Kasumi-1 (cell line): ENCODE results near the gene MELTF.

Experiments
- DNase-seq, 2 experiments: peaks; one replicate each; lab custom pipeline; 2025; lab: John Stamatoyannopoulos, UW

The MELTF gene

DNA sequence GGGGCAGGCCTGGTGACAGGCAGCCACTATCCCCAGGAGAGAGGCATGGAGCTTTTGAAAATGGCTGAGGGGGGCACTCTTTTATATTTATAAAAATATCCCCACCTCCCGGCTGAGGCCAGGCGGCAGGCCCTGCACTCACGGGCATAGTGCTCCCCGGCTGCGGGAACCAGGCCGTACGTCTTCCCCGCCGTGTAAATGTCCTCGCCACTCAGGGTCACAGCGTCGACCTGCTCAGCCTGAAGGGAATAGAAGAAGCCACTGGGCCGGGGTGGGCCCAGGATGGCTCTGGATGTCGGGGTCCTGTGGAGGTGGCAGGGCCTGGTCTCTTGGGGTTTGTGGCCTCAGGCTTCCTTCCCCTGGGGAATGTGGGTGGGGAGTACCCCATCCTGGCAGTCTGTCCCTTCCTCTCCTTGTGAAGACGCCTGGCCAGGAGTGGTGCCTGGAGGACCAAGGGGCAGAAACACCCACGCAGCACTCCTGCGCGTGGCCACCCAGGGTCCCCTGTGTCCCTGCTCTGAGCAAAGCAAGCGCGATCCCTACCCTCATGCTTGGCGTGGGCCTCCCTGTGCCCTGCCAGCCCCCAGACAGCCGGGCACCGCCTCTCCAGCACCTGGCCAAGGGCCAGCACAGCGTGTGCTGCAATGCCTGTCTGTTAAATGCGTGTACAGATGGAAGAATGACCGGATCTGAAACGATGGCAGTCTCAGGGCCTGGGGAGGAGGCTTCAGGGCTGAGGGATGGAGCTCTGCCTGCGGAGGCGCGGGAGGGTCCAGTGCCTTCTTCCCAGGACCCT is 18.9 kb downstream of the MELTF start:
- no peak for DNase-seq

DNA sequence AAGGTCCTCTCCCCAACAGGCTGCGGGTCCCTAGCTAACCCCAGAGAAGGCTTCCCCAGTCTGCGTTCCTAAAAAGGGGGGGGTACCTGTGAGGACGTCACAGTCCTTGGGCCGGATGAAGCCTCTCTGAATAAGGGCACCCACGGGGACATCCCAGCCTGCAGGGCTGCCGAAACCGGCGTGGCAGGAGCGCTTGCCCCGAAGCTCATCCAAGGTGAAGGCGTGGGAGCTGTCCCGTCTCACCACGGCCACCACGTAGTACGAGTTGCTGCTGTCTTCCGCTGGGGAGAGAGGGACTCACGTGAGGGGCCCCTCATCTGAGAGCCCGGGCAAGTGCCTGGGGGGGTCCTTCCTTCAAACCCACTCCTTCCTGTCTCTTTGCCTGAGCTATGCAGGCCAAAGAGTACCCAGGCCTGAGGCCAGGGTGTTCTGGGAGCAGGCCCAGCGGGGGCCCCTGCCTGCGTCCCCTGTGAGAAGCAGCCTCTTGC is 20.0 kb downstream of the MELTF start:
- no peak for DNase-seq

DNA sequence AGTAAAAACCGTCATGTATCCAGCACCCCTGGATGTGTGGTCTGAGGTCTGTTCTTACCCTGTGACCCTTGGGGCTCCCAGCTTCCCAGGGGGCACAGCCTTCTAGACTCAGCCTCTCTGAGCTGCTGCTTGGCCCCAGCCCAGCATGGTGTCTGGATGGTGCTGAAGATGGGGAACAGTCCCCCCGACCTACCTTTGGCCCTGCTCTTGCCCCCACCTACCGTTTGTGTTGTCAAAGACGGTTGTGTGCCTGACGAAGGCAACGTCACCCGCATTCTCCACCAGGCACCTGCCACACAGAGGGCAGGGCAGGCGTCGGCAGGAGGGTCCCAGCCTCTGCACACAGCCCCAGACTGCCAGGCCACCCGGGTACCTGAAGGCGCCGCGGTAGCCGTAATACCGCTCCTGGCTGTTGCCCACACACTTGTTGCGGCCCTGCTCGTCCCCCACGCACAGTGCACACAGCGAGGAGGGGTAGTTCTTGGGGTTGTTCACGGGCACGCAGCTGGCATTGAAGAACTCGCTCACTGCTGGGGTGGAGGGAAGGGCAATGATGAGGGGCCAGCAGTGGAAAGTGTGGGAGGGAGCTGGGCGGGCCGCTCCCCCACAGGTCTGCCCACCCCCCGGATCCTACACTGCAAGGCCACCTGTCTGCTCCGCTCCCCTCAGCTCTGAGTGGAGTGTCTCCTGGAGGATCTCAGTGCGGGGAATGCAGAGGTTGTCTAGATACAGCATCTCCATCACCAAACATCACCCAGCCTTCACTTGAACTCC is 21.0 kb downstream of the MELTF start:
- no peak for DNase-seq

DNA sequence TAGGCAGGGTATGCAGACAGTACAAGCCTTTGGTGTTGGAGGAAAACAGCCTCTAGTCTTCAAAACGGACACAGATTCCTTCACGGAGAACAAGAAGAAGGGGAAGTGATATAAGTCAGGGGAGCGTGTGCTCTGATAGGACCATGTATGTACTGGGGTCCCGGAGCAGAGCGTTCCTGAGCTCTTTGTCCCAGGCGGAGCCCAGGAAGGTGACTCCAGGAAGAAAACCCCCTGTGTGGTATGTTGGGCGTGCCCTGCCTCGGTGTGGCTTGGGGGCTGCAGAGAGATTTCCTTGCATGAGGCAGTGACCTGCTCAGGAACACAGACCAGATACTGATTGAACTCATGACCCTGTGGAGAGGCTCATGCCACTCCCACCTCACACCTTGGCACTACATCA is 21.7 kb downstream of the MELTF start:
- no peak for DNase-seq

DNA sequence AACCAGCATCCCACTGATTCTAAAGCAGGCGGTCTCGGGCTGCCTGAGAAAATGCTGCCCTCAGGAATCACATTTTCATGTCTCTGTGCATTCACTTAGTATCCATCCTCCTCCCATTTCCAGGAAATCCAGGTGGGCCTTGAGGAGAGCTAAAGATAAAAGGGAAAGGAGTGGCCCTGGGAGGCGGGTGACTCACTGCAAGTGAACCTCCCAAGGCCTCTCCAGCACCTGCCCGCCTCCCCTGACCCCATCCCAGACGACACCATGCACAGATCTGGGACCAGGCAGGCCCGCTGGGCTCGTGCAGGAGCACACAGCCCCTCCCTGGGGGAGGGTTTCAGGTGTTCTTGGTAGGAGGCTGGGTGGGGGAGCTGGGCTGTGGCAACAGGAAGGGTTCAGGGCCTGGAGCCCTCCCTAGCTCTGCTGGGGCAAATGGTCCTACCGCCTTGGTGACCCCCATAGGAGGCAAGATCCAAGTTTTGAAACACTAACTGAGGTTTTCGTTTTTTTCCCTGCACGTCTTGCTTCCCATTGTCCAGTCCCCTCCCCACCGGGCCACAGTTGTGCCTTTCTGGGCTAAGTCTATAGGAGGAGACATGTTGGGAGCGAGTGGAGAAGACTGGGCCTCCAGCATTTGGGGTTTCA is 22.2 kb downstream of the MELTF start:
- DNase-seq: no peak

DNA sequence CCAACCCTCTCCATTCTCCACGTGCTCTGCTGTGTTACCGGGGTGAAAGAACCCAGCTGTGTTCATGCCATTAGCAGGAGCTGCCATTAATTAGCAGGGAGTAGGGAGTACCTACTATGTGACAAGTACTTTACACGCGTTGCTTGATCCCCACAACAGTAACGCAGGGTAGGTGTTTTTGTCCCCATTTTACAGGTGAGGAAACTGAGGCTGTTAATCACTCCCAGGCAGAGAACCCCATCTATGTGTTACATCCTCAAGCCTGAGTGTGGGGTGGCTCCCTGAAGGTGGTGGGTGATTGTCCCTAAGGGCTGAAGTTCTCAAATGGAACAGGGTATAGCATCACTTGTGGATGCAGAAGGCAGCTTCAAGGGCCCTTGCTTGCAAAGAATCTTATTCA is 22.8 kb downstream of the MELTF start:
- DNase-seq: no peak

DNA sequence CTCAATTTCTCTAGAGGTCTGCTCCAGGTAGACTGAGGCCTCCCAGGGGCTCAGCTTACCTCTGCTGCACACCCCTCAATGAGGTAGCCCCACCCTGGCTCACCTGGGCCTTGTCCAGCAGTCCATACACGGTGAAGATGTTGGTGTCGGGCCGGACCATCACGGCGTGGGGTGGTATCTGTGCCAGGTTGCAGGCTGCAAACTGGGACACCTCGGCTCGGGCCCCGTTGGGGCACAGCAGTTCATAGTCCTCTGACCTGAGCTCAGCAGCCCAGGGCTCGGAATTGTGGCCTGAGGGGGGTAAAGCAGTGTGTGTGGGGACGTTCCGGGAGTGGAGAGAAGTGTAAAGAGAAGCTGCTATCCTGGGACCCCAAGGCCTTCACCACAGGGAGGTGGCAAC is 23.2 kb downstream of the MELTF start:
- DNase-seq: no peak

DNA sequence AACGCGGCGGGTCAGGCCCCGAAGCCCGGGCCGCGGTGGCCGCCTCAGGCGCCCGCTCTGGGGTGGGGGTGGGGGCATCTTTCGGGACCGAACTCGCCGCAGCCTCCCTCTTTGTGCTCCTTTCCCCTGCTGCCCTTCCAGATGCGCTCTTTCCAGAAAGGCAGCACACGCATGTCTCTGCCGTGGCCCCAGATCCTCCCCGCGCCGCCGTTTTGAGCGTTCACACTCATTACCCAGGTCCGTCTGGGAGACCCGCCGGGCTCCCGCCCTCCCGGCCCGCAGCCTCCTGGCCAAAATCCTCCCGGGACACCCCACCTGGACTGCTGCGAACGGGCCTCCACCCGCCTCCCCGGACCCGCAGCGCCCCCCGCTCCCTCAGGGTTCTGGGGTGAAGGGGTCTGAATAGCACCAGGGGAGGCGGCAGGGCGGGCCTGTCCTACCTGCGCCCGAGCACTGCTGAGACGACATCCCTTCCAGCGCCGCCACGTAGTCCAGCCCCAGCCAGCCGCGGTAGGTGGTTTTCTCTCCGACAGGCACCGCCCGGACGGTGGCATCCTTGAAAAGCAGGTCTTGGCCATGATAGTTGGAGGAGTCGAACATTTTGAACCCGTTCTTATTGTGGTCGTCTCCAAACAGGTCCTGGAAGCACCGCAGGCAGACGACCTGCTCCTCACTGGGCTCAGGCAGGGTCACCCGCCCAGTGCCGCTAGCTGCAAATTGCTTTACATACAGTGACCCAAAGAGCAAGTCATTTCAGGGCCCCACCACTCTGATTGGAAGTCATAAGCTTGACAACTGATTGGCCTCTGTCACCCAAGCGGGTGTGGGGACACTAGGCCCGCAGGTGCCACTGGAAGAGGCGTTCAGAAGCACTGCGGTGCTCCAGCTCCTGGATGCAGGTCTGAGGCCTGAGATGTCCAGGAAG is 25.9 kb downstream of the MELTF start:
- no peak for DNase-seq

DNA sequence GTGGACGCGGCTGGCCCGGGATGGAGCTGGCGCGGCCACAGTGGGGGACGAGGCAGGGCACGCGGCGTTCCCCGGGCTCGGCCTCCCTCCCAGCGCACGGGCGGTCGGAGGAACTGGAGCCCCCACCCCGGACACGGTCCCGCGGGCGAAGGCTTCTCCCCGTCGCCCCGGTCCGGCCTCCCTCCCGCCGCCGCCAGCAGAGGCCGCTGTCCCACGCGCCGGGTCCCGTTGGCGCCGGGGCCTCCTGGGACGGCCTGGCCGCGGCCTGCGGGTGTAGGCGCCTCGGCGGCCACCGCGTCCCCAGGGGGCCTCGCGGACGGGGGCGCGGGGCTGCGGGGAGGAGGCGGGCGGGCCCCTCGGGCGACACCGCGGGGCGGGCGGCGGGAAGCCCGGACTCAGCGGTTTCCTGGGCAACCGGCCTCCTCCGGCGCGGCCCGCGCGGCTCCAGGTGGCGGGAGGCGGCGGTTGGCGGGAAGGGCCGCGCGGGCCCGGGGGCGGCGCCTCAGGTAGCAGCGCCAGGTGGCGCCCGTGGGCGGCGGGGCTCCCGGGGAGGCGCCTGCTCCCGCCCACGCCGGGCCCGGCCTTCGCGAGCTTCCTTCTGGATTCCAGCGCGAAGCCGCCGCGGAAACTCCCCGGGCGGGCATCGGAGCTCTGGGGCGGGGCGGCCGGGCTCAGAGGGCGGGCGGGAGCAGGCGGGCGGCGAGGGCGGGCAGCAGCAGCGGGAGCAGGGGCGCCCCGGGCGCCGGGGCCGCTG is 26.7 kb downstream of the MELTF start:
- peak; percentile 22 to 26 for DNase-seq

DNA sequence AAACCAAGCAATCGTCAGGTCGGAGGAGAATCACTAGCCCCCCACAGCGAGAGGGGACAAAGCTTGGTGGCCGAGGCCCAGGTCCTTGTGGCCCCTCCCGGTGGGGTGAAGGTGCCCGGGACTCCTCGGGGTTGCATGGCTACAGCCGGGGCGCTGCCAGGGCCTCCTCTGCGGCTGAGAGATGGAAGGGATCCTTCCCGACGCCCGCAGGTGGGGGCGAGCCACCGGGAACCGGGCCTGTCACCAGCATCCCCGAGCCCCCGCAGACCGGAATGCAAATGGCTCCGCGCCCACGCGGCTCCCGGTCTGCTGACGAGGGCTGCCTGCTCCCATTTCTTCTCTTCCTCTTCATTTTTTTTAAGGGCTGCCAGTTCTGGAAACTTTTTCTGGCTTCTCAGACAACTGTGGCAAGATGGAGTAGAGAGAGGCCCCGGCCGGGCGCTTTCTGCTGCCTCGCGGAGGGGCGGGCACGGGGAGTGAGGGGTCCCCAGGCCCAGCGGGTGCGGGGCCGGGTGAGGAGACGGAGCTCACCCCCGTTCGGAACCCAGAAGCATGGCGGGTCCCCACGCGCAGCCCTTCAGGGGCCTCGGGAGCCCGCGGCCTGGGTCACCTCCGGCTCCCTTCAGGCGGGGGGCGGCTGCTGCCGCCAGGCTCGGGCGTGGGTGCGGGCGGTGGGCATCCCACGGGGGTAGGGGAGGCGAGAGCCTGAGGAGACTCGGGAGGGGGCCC is 27.5 kb downstream of the MELTF start:
- DNase-seq: no peak

DNA sequence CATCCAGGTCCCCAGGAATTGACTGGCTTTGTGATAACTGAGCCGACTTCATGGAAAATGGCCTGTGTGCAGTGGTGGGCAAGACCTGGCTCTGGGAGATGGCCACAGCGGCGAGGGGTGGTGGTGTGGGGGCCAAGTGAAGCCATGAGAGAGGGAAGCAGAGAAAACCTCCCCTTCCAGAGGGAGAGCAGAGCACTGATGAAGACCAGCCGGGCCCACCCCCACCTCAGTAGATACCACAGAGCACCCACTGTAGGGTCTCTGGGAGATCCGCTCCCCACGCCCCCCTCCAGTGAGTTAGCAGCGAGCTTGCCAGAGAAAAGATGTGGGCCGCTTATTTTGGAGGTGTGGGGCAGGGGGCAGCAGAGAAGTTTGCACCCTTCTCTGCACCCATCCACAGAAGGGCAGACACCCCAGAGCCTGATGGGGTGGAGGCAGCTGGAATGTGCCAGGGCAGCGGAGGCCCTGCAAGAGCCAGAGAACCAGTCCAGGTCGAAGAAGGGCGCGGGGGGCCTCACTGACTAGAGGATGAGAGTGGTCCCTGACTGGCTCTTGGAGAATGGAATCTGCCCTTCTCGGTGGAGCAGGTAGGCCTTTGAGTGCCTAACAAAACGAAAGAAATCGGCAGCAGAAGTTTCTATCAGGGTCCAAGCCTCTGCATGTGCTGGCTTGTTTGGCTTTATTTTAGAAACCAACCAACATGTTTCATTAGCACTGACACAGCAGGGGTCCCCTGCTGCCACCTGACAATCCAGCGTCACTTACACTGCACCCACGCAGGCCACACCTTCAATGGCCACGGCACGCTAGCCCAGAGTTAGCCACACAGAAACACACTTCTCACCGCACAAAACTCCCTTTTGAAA is 28.3 kb downstream of the MELTF start:
- no peak for DNase-seq

DNA sequence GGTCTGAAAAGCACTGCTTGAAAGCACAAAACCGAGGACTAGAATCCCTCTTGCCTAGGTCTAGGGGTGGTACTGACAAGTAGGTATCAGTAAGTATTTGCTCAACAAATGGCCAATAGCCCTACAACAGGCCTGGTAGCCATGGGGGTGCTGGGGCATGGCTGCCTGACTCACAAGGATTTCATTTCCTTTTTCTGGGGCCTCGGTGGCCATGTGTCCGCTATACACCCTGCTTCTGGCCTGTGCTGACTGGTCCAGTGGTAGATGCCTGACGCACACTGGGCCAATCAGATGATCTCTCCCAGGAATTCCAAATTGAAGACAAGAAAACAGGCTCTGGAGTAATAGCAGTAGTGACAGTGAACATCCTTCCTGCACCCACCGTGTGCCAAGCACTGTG is 29.4 kb downstream of the MELTF start:
- DNase-seq: no peak

DNA sequence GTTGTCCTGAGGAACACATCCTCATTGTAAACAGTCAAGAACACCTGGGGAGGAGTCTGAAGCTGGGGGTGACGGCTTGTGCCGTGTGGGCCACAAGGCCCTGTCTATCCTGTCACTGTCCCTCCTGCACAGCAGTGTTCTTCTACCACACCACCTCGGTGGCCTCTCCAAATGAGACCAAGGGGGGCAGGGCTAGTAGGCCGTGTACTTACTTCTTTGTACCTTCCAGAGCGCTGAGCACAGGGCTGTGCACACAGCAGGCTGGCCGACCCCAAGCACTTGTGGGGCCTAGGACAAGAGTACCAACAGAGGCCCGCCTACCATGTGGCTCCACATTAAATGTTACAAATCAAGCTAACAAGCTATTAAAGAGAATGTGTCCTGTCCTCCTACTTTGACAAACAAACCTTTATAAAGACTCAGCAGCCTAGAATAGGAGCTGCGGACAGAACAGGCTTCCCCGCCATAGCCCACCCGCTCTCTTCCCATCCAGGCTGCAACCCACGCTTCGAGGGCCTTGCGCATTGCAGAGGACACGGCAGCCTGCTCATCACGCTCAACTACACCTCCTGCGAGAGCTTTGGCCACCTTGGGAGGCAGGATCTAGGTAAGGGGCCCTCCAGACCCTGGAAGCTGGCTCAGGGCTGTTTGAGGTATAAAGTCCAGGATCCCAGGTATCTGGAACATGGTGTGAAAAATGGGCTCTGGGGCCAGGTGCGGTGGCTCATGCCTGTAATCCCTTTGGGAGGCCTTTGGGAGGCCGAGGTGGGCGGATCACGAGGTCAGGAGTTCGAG is 30.5 kb downstream of the MELTF start:
- no peak for DNase-seq

DNA sequence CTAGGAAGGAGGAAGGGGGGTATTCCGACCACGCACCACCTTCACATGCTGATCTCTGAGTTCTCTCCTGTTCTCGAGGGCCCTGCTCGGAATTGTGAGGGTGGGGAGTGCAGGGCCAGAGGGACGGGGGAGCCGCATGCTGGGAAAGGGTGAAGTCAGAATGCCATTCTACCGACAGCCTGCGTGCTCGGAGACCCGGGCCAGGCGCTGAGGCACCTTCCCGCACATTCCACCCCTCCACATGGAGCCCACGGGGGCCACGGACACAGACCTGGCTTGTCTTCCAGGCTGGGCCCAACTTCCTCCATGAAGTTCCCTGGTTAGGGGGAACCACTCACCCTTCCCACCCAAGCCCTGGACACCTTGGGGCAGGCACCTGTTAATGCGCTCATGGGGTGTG is 32.3 kb downstream of the MELTF start:
- no peak for DNase-seq

DNA sequence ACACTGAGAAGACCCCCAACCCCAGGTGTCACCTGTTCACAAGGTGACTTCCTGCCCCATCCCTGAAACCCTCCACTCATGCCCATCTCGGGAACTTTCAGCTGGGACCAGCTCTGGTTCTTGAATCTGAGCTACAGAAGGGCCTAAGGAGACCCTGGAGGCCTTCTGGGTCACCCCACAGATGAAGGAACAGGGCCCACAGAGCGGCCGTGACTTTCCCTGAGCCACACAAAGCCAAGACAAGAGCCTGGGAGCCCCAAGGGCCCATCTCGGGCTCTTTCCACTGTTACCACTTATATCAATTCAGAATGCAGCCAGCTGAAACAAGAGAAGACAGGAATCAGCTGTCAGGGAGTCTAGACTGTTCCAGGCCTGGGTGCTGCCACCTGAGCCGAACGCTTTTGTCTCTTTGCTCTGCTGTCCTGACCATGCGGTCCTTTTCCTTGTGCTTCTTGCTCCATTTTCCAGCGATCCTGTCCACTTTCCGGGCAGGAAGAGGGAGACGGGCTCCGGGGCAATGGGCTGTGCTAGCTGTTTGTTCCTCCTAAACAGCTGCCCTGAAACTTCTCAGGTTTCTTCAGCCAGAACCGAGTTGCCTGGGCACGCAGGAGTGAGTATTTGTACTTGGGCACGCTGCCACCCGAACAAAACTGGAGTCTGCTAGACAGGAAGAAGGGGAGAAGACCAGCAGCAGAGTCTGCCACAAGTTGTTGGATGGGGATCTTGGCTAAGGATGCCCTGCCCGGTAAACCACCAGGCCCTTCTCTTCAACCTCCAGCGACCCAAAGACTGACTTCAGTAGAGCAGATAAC is 33.0 kb downstream of the MELTF start:
- DNase-seq: no peak

DNA sequence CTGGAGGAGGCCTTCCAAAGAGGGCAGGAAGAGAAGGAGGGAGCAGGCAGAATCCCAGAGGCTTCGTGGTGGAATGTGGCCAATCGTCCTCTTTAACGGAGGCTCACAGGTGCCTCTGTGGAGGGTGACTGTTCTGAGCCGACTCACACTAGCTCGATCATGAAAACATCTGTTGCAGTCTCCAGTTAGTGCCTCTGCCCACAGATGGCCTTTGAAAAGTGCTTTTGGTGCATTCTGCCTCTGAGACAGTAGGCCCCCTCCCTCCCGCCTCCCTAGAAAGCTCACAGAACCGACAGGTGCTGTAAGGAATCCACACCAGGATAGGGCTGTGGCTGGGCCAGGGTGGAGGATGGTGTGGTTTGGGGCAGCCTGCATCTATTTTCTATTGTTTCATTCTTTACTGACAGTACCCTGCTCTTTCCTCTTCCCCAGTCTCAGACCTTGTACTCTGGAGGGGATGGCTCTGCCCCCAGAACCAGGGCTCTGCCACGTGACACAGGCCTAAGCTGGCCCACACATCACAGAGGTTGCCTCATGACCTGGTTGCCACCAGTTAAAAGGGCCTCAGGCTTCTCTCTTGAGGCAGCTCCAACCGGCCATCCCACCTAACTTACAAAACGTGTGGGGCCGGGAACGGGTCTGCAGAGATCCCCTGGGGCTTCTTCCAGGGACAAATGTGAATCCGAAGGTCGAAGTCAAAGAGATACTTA is 33.8 kb downstream of the MELTF start:
- no peak for DNase-seq

DNA sequence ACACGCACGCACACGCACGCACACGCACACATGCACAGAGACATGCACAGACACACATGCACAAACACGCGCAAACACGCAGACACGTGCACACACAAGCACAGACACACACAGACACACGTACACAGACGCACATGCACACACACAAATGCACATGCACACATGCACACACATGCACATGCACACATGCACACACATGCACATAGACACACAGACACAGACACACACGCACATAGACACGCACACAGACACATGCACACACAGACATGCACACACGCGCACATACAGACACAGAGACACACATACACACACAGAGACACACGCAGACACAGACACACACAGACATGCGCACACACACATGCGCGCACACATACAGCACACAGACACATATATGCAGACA is 34.6 kb downstream of the MELTF start:
- DNase-seq: no peak
